GM18505 (cell line): ENCODE results near the gene NEU1.
"Not testable (repeated sequence)": the region's sequence is repeated elsewhere in the genome, so short reads cannot be mapped to it uniquely, and the experiment has no call there.

Source experiments
- ATAC-seq: cut with Tn5 transposase; IDR thresholded peaks from one replicate; pipeline ENCODE4 v1.9.1; 2021; ENCODE audit not compliant: unreplicated experiment
- POLR2A ChIP-seq: IDR thresholded peaks from 4 replicates; pipeline ENCODE4 v1.6.1; 2011; ENCODE audit warnings: borderline replicate concordance; ENCODE audit not compliant: insufficient read depth, insufficient read length; ENCODE audit errors: extremely low read depth

The NEU1 gene

DNA sequence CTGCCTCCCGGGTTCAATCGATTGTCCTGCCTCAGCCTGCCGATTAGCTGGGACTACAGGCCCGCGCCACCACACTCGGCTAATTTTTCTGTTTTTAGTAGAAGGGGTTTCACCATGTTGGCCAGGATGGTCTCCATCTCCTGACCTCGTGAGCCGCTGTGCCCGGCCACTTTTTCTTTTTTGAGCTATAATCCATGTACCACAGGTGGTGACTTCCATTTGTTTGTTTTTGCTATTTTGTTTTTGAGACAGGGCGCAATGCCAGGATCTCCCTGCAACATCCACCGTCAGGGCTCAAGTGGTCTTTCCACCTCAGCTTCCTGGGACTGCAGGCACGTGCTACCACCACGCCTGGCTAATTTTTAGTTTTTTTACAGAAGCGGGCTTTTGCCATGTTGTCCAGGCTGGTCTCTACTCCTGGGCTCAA is 26.6 kb downstream of the NEU1 start:
- TF ChIP-seq POLR2A, result no peak
- no peak for ATAC-seq

DNA sequence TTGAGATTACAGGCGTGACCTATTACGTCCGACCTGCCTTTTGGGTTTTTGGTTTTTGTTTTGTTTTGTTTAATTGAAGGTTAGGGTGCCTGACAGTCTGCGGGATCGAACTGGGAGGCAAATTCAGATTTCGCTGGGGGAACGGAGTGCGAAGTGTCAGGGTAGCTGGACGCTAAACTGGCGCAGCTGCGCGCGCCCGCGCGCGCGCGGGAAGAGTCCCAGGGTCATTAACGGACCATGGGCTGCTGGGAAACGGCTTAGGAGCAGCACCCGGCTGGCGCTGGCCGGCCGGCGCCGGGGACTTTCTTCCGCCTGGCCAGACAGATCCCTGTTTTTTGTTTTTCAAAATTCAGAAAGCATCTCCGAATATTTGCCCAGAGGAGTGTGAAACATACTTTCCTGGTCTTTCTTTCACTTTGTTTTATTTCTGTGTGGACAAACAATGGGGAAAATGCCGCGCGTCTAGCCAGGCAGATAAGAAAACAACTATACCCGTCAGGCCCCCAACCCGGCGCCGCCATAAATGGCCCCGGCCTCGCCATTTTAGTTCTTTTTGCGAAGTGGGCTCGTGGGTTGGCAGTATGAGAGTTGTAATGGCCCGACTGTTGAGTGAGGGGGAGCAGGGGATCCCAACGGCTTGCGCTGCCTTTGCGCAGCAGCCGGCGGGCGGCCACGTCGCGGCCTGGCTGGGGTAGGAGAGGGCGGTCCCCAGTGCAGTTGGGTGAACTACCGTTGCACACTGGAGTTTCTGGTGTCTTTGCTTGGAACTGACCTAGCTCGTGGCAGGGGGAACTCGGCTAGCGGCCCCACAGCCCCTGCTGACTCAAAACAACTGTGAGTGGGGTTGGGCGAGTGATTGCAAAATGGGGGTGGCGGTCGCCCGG is 28.0 kb downstream of the NEU1 start:
- peak; percentile 99 for TF ChIP-seq POLR2A
- no peak for ATAC-seq

DNA sequence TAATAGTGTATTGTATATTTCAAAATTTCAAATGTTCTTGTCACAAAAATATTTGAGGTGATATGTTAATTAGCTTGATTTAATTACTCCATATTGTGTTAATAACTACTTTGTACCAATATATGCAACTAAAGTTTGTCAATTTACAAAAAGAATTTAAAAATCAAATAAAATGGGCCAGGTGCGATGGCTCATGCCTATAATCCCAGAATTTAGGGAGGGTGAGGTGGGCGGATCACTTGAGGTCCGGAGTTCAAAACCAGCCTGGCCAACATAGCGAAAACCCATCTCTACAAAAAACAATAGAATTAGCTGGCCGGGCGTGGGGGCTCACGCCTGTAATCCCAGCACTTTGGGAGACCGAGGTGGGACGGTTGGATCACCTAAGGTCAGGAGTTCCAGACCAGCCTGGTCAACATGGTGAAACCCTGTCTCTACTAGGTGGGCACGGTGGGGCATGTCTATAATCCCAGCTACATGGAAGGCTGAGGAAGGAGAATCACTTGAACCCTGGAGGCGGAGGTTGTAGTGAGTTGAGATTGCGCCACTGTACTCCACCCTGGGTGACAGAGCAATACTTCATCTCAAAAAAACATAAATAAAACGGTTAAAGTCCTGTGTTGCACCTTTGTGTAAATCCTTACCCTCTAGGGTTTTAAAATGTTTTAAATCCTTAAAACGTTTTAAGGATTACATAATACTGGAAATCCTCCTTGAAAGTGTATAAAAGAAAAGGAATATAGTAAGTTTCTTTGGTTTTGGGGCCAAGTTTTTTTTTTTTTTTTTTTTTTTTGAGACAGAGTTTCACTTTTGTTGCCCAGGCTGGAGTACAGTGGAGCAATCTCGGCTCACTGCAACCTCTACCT is 31.0 kb downstream of the NEU1 start:
- ATAC-seq, result no peak
- no peak for TF ChIP-seq POLR2A

DNA sequence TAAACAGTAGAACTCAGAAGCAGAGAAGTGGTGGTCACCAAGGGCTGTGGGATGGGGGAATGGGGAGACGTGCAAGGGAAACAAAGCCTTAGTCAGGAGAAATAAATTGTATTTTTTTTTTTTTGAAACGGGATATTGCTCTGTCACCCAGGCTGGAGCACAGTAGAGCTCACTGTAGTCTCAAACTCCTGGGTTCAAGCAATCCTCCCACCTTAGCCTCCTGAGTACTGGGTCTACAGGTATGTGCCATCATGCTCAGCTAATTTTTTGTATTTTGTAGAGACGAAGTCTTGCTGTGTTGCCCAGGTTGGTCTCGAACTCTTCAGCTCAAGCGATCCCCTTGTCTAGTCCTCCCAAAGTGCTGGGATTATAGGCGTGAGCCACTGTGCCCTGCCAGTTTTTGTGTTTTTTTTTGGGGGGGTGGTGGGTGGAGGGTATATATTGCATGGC is 31.7 kb downstream of the NEU1 start:
- no peak for ATAC-seq
- TF ChIP-seq POLR2A, result no peak

GRCh38 chr6:31829633-31830283 is 32.9 kb downstream of the NEU1 start:
- no peak for TF ChIP-seq POLR2A
- no peak for ATAC-seq

DNA sequence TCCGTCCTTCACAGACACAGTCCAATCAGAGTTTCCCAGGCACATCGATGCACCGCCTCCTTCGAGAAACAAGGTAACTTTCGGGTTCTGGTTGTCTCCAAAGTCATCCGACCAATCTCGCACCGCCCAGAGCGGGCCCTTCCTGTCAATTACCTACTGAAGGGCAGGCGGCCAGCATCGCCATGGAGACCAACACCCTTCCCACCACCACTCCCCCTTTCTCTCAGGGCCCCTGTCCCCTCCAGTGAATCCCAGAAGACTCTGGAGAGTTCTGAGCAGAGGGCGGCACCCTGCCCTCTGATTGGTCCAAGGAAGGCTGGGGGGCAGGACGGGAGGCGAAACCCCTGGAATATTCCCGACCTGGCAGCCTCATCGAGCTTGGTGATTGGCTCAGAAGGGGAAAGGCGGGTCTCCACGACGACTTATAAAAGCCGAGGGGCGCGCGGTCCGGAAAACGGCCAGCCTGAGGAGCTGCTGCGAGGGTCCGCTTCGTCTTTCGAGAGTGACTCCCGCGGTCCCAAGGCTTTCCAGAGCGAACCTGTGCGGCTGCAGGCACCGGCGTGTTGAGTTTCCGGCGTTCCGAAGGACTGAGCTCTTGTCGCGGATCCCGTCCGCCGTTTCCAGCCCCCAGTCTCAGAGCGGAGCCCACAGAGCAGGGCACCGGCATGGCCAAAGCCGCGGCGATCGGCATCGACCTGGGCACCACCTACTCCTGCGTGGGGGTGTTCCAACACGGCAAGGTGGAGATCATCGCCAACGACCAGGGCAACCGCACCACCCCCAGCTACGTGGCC is 35.1 kb downstream of the NEU1 start, which contains the start of gene HSPA1B:
Gene HSPA1B, plus strand, starts transcription at position 453 of the 794 bp plus-strand sequence. Its CDS starts 213 bp downstream, at position 666.
- TF ChIP-seq POLR2A, result peak; percentile 99
- peak; percentile 59 for ATAC-seq

- no peak for TF ChIP-seq POLR2A
- no peak for ATAC-seq
Measured at GRCh38 chr6:31826793-31827285, 35.8 kb downstream of the NEU1 start.

GRCh38 chr6:31825553-31825952 is 37.1 kb downstream of the NEU1 start:
- no peak for TF ChIP-seq POLR2A

GRCh38 chr6:31823592-31824196 is 38.9 kb downstream of the NEU1 start:
- not testable (repeated sequence) for ATAC-seq

More at GRCh38 chr6:31825553-31825952, 37.1 kb downstream of the NEU1 start:
- no peak for ATAC-seq

- ATAC-seq, result peak; percentile 41
- TF ChIP-seq POLR2A, result no peak
Measured at GRCh38 chr6:31822036-31822821, 40.4 kb downstream of the NEU1 start.
